GM18499 (cell line): Measurements from ENCODE around the gene CCDC148.

ENCODE experiments used
- ATAC-seq: cut with Tn5 transposase; IDR thresholded peaks from one replicate; pipeline ENCODE4 v1.9.1; 2021; ENCODE audit warnings: moderate number of reproducible peaks; ENCODE audit not compliant: insufficient read depth, unreplicated experiment

The CCDC148 gene

DNA sequence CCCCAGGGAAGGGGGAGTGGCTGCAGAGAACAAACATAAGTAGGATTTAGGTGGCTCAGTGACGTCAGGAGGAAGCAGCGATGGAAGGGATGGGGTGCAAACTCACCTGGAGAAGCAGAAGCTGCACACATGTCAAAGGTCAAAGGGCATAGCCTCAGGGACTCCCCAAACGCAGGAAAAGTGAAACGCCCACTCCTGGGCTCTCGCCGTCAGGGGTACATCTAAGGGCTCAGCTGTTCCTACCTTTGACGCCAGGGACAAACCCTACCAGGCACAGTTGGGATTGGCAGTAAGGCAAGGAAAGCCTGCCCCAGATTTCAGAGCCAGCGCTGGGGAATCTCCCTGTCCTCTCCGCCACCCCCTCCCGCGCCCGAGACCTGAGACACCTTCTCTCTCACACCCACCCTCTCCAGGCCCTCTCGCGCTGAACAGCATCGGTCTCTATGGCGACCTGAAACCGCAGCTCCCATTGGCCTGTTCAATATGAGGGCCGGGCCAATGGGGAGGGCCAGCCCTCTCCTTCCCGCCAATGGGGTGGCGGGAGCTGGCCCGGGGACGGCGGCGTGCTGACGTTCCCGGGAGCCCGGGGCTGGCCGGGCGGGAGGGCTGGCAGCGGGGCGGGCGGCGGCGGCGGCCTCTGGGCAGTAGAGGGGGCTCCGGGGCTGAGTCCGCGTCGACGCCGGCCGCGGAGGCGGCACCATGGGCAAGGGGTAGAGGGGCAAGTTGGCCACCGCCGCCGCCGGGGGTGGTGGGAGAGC, at the start of gene CCDC148, which contains the start of gene PKP4:
Gene CCDC148 (minus strand): TSS at position 445 of the 758 bp plus-strand sequence. CDS start 314 bp downstream, at position 131.
Gene PKP4 (plus strand): TSS at position 644 of the 758 bp plus-strand sequence. CDS start 76,233 bp downstream, outside the sequence.
- peak; percentile 95 for ATAC-seq

GRCh38 chr2:158505448-158505934, 48.9 kb upstream of the CCDC148 start:
- no peak for ATAC-seq

DNA sequence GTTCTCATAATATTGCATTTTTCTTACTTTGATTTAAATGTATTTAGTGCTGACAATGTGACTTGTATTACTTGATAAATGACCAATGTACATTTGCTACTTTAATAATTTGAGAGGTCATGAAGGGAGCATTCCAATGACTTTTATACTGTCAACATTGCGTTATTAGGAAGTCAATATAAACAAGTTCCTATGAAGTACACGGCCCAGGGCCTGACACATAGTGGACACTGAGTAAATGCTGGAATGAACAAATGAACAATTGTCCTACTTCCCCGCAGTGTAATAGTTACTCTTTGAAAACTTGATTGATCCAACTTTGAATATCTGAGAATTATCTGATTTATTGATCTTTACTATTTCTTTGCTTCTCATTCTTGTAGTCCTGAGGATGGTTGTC, 47.5 kb upstream of the CCDC148 start:
- ATAC-seq, result no peak

DNA sequence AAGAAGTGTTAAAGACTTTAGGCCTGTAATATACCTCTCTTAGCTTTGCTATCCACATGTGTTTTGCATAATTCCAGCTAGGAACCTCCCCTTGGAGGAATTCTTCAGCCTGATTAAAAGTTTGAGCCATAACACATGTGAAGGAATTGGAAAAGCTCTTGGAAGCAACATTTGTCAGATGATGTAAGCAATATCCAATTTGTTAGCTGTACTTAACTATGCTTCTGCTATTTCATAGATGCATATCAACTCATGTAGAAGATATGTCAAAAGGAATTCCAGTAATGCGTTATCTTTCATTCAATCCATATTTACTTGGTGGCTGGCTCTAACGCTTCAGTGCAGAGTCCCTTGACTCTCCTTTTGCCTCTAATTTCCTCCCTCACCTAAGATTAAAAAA, 46.4 kb upstream of the CCDC148 start:
- no peak for ATAC-seq

GRCh38 chr2:158501301-158501700, 44.7 kb upstream of the CCDC148 start:
- ATAC-seq, result no peak

GRCh38 chr2:158500333-158500732, 43.8 kb upstream of the CCDC148 start:
- ATAC-seq, result no peak

DNA sequence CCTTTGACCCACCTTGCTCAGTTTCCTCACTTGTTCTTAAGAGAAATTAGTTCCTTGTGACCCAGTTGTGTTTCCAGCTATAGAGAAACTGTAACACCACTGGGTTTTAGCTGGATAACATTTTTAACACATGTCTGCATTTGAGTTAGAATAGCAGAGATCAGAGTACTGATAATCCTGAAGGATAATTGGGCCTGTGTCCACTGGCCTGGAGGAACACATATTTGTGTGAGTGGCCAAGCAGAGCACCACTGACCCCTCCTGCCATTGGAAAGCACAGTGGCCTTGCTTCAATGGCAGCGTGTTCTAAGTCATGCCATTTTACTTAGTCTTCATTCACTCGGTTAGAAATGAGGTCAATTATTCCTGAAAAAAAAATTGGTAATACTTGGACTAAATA, 42.8 kb upstream of the CCDC148 start:
- no peak for ATAC-seq

- ATAC-seq, result no peak
Observed at GRCh38 chr2:158498749-158499136, 42.2 kb upstream of the CCDC148 start.

GRCh38 chr2:158498043-158498748, 41.6 kb upstream of the CCDC148 start:
- ATAC-seq, result no peak

DNA sequence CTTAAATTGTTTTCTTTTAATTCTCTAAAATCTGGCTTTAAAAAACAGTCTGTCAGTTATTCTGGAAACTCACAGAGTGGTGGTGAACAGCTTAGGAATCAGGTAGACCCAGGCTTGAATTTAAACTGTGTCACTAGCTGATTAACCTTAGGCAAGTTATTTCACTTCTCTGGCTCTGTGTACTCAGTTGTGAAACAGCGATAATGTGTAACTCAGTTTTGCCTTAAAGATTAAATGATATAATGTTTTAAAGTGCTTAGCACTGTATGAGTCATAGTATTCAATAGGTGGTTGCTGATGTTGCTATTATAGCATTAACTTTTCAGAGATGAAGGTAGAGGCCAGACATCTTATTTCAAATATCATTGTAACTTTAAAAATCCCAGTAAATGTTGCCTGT, 40.9 kb upstream of the CCDC148 start:
- ATAC-seq, result no peak

DNA sequence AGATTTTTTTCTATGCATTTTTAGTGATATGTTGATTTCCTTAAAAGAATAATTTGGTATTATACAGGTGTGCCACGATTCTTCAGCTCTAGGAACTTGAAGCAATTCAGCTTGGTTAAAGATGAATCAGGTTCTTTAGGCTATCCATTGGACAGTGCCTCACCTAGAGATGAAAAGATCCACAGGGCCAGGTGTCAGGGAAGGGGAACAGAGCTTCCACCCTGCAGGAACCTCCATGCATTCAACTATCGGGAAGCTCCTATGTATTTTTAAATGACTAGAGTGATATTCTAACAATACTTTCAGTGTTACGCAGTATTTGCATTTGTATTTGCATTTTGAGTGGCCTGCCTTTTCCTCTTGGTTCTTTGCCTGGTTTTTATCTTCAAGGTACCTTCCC, 40.4 kb upstream of the CCDC148 start:
- ATAC-seq, result no peak

- no peak for ATAC-seq
Observed at GRCh38 chr2:158495175-158495574, 38.6 kb upstream of the CCDC148 start.

GRCh38 chr2:158493458-158493857, 36.9 kb upstream of the CCDC148 start:
- no peak for ATAC-seq

- no peak for ATAC-seq
Observed at GRCh38 chr2:158491072-158491471, 34.5 kb upstream of the CCDC148 start.

GRCh38 chr2:158489366-158490112, 33.0 kb upstream of the CCDC148 start:
- ATAC-seq, result no peak

DNA sequence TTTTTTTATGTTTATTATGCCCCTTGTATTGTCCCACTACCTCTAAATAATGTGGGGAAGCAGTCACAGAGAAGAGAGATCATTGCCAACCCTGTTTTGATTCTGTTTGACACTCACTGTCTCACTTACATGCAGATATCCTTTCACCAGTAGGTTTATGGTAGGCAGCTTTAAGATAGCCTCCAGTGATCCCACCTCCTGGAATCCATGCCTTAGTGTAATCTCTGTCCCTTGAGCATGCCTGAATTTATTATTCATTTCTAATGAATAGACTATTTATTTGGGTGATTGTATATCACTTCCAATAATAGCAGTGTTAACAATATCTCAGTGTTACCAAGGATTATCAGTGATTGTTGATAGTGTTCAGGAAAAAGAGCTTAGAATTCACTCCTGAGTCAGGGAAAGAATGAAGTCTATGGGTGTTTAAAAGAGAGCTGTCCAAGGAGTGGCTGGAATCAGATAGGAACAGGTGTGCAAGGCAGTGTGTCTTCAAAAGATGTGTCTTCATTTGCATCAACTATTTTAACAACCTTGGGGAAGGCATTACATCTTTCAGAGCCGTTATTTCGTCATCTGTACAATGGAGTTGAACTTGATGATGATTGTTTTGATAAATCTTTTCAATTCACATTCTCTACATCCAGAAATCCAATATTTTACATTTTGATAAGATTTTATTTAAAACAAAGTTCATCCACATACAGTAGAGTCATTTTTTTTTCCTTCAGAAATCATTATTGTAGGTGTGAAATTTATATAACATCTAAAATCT, 32.1 kb upstream of the CCDC148 start:
- ATAC-seq, result no peak

- no peak for ATAC-seq
Observed at GRCh38 chr2:158487419-158487818, 30.9 kb upstream of the CCDC148 start.

DNA sequence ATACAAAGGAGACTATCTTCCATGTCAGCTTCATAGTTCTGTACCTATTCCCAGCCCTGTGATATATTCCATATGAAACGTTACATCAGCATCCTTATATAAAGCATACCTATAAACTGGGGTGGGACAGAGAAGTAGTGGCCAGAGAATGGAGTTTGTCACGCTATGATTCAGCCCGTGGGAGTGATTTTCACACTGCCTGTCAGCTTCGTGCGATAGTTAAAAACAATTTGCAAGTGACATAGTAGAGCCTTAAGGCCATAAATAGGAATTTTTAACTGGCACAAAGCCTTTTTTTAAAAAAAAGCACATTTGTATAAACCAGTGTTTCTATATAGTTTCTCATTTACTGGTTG, 30.4 kb upstream of the CCDC148 start:
- no peak for ATAC-seq

- no peak for ATAC-seq
Observed at GRCh38 chr2:158486150-158486969, 29.8 kb upstream of the CCDC148 start.
